Chondrocyte (in vitro differentiated cells): ENCODE measurements around the gene SMOC2. TPM values are rescaled to one million over a fixed set of nuclear protein-coding genes. Genes with fewer than 3 reads are reported as not detected.

Experiments used
- DNase-seq: peaks from one replicate; pipeline ENCODE4 v3.0.0; 2021; ENCODE audit warnings: mixed read lengths, low spot score
- H3K27ac Mint-ChIP-seq: one replicate; pipeline ENCODE4 v1.8.0; 2021; ENCODE audit warnings: mild to moderate bottlenecking, moderate library complexity, mixed read lengths; ENCODE audit not compliant: unreplicated experiment
- H3K27me3 Mint-ChIP-seq: 2 replicates; pipeline ENCODE4 v1.8.0; 2021; ENCODE audit warnings: low read depth, mixed read lengths
- H3K36me3 Mint-ChIP-seq: 2 replicates; pipeline ENCODE4 v1.8.0; 2021; ENCODE audit warnings: low read depth, mixed read lengths
- H3K4me1 Mint-ChIP-seq: 2 replicates; pipeline ENCODE4 v1.8.0; 2021; ENCODE audit warnings: low read depth, mild to moderate bottlenecking, mixed read lengths
- H3K4me3 Mint-ChIP-seq: one replicate; pipeline ENCODE4 v1.8.0; 2021; ENCODE audit warnings: mild to moderate bottlenecking, moderate library complexity, mixed read lengths; ENCODE audit not compliant: unreplicated experiment
- H3K9me3 Mint-ChIP-seq: 2 replicates; pipeline ENCODE4 v1.8.0; 2021; ENCODE audit warnings: low read depth, mixed read lengths
- CTCF ChIP-seq: fragments of 200-600 bp; sonication (generic); IDR thresholded peaks from 2 replicates; pipeline ENCODE4 v1.5.0; 2021; ENCODE audit warnings: antibody characterized with exemption, mild to moderate bottlenecking, moderate library complexity
- total RNA-seq: library from RNA; stranded (reverse); gene quantifications from 3 replicates; pipeline ENCODE4 v1.2.1, GENCODE V29; 2021

SMOC2 gene
- total RNA-seq, 1 donor from 2014 or later, result 148 TPM

DNA sequence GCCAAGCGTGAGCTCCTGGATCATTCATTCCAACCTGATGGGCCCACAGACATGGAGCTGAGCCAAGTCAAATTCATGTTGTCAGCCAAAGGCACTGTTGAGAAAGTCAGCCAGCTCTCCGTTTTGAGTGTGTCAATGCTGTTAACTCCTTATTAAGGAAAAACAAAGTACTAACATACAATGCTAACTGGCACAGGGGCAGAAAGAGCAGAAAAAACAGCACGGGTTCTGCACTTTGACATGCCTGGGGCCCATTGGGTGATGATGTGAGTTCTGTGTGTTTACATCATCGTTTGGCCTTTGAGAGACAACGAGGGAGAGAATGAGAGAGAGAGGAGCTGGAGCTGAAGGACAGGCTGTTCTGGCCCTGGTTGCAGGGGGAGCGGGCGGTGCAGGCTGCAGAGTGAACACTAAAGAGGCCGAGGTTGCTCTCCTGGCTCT lies 85.9 kb downstream of the SMOC2 start:
- Mint-ChIP-seq H3K27ac (peak overlapping the region; percentile 58), H3K36me3 (peaks cover 10% of the 10 kb centered on the region), H3K4me3 (peak overlapping the region; percentile 37), H3K9me3 (no peaks in the 10 kb centered on the region), H3K4me1 (peaks cover 42% of the 10 kb centered on the region), H3K27me3 (peaks cover 12% of the 10 kb centered on the region)
- no peak for DNase-seq
- TF ChIP-seq CTCF, result no peak

GRCh38 chr6:168527451-168528210 lies 86.6 kb downstream of the SMOC2 start:
- H3K27me3 Mint-ChIP-seq, result peaks cover 11% of the 10 kb centered on the region
- H3K36me3 Mint-ChIP-seq, result peaks cover 5% of the 10 kb centered on the region
- no peak overlapping the region for H3K4me3 Mint-ChIP-seq
- no peak for DNase-seq
- H3K9me3 Mint-ChIP-seq, result no peaks in the 10 kb centered on the region
- peak overlapping the region; percentile 58 for H3K27ac Mint-ChIP-seq
- H3K4me1 Mint-ChIP-seq, result peaks cover 42% of the 10 kb centered on the region
- TF ChIP-seq CTCF, result no peak

DNA sequence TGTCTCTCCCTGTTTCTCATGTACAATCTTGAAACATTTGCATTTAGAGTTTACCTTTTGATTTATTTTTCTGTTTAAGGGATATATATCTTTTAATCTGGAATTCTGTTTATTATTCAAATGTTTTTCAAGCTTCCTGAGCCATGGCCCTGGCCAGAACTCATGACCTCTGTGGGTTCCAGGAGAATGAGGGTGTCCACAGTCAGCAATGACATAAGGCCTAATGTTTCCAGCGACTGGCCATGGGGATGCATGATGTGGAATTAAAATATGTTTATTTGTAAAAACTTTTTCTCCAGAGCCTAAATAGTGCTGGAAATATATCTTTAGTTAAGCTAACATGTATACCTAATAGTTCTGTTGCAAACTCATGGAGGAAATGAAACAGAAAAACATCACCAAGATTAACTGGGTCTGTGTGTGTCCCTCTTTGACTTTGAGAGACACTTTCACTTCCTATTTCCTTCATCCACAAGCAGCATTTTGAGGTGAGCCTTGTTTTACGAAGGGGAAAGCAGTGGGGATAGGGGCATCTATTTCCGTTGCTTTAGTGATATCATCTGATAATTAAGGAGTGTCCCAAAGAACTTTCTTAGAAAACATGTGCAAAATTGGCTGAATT lies 87.6 kb downstream of the SMOC2 start:
- no peak for TF ChIP-seq CTCF
- no peak for DNase-seq
- H3K4me1 Mint-ChIP-seq, result peaks cover 47% of the 10 kb centered on the region
- H3K27ac Mint-ChIP-seq, result no peak overlapping the region
- peaks cover 3% of the 10 kb centered on the region for H3K36me3 Mint-ChIP-seq
- H3K27me3 Mint-ChIP-seq, result peaks cover 9% of the 10 kb centered on the region
- H3K4me3 Mint-ChIP-seq, result no peak overlapping the region
- no peaks in the 10 kb centered on the region for H3K9me3 Mint-ChIP-seq

- no peak for TF ChIP-seq CTCF
- H3K4me1 Mint-ChIP-seq, result peaks cover 48% of the 10 kb centered on the region
- no peak for DNase-seq
- no peak overlapping the region for H3K4me3 Mint-ChIP-seq
- no peaks in the 10 kb centered on the region for H3K9me3 Mint-ChIP-seq
- peaks cover 3% of the 10 kb centered on the region for H3K36me3 Mint-ChIP-seq
- H3K27me3 Mint-ChIP-seq, result peaks cover 9% of the 10 kb centered on the region
- H3K27ac Mint-ChIP-seq, result no peak overlapping the region
These were observed 88.2 kb downstream of the SMOC2 start for GRCh38 chr6:168529214-168529613.

GRCh38 chr6:168530653-168531071 lies 89.7 kb downstream of the SMOC2 start:
- TF ChIP-seq CTCF, result no peak
- no peak overlapping the region for H3K4me3 Mint-ChIP-seq
- H3K4me1 Mint-ChIP-seq, result peaks cover 44% of the 10 kb centered on the region
- H3K36me3 Mint-ChIP-seq, result peaks cover 7% of the 10 kb centered on the region
- no peak overlapping the region for H3K27ac Mint-ChIP-seq
- peaks cover 10% of the 10 kb centered on the region for H3K27me3 Mint-ChIP-seq
- no peak for DNase-seq
- H3K9me3 Mint-ChIP-seq, result no peaks in the 10 kb centered on the region
